ENCODE measurements around the gene ZKSCAN4. TPM values are rescaled to one million over a fixed set of nuclear protein-coding genes. Genes with fewer than 3 reads are reported as not detected.

Gene ZKSCAN4
- 1 to 10 TPM; 2.7 to 5.8 TPM for total RNA-seq

- peak; percentile 66 for DNase-seq (ENCODE audit: low spot score)
- peak within 1 kb of the TSS; percentile 26 to 35 for H3K27ac ChIP-seq
- no peaks in the 10 kb centered on the region for H3K4me1 ChIP-seq (replicated peaks)
- WGBS: 8% methylated on average over 14 of the region's 14 CpGs
- intact Hi-C loops (cut with DNase I): loop anchor here (10.0 kb wide), 1 partner anchor 117 kb away; no protein-coding TSS in a partner anchor
- H3K27me3 ChIP-seq (replicated peaks; ENCODE audit: insufficient read depth): no peaks in the 10 kb centered on the region
- no peaks in the 10 kb centered on the region for H3K36me3 ChIP-seq
- H3K9me3 ChIP-seq: no peaks in the 10 kb centered on the region
- peak within 1 kb of the TSS; percentile 66 to 67 for H3K4me3 ChIP-seq
- TF ChIP-seq POLR2AphosphoS5 (IDR thresholded peaks at IDR 0.05) (peak; percentile 83), CTCF (IDR thresholded peaks at IDR 0.05) (no peak)
Observed at GRCh38 chr6:28252009-28252975, at the start of gene ZKSCAN4. Gene ZKSCAN4, minus strand, starts transcription at chr6:28252269. Its CDS starts 289 bp downstream, at chr6:28251980.

- no peaks in the 10 kb centered on the region for H3K27me3 ChIP-seq (replicated peaks; ENCODE audit: insufficient read depth)
- TF ChIP-seq CTCF (IDR thresholded peaks at IDR 0.05) (no peak), POLR2A (IDR thresholded peaks at IDR 0.05) (no peak), POLR2AphosphoS5 (IDR thresholded peaks at IDR 0.05) (no peak)
- H3K9me3 ChIP-seq: no peaks in the 10 kb centered on the region
- no peaks in the 10 kb centered on the region for H3K36me3 ChIP-seq
- no peak for DNase-seq (ENCODE audit: low spot score)
- H3K4me3 ChIP-seq: no peak overlapping the region
- whole genome bisulfite sequencing: 80% methylated on average over 7 of the region's 7 CpGs
- H3K4me1 ChIP-seq (replicated peaks): no peaks in the 10 kb centered on the region
- intact Hi-C loops (cut with DNase I): no loop called here
- no peak overlapping the region for H3K27ac ChIP-seq
Observed at GRCh38 chr6:28296520-28297060, 44.5 kb upstream of the ZKSCAN4 start.

GRCh38 chr6:28295326-28295725, 43.3 kb upstream of the ZKSCAN4 start:
- Histone ChIP-seq H3K27ac (no peak overlapping the region), H3K4me1 (replicated peaks) (no peaks in the 10 kb centered on the region), H3K36me3 (no peaks in the 10 kb centered on the region), H3K4me3 (no peak overlapping the region), H3K27me3 (replicated peaks; ENCODE audit: insufficient read depth) (no peaks in the 10 kb centered on the region), H3K9me3 (no peaks in the 10 kb centered on the region)
- intact Hi-C loops (cut with DNase I): no loop called here
- WGBS: 94% methylated on average over 5 of the region's 5 CpGs
- DNase-seq (ENCODE audit: low spot score): no peak
- TF ChIP-seq POLR2A (IDR thresholded peaks at IDR 0.05): no peak
- no peak for TF ChIP-seq POLR2AphosphoS5 (IDR thresholded peaks at IDR 0.05)
- no peak for TF ChIP-seq CTCF (IDR thresholded peaks at IDR 0.05)

- H3K27ac ChIP-seq: no peak overlapping the region
- intact Hi-C loops (cut with DNase I): no loop called here
- no peak overlapping the region for H3K4me3 ChIP-seq
- no peaks in the 10 kb centered on the region for H3K36me3 ChIP-seq
- no peaks in the 10 kb centered on the region for H3K4me1 ChIP-seq (replicated peaks)
- TF ChIP-seq POLR2A (IDR thresholded peaks at IDR 0.05): no peak
- no peak for TF ChIP-seq CTCF (IDR thresholded peaks at IDR 0.05)
- TF ChIP-seq POLR2AphosphoS5 (IDR thresholded peaks at IDR 0.05): no peak
- H3K9me3 ChIP-seq: no peaks in the 10 kb centered on the region
- H3K27me3 ChIP-seq (replicated peaks; ENCODE audit: insufficient read depth): no peaks in the 10 kb centered on the region
- no peak for DNase-seq (ENCODE audit: low spot score)
Observed at GRCh38 chr6:28291573-28291972, 39.5 kb upstream of the ZKSCAN4 start.
